Measurements from ENCODE around the gene MORC2. TPM values are rescaled to one million over a fixed set of nuclear protein-coding genes. Genes with fewer than 3 reads are reported as not detected.

Gene MORC2
- total RNA-seq, 1 experiment from 2014 or later, result 38.8 TPM

DNA sequence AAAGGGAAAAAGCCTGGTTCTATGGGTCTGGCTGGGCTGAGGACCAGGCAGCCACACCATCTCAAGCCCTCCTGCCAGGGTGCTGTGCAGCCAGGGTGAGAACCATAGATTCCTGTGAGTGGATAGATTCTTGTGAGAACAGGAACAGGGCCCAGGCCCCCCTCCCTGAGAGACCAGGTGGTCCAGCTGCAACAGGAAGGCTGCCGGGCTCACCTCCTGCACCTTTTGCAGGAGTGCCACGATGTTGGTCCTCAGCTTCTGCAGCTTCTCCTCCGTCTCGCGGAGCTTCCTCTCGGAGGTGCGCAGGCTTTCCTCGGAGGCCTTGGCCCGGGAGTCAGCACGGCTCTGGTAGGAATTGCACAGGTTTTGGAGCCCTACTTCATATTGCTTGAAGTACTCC is 40.8 kb downstream of the MORC2 start:
- Mint-ChIP-seq H3K27ac (ENCODE audit: unreplicated experiment) (no peak overlapping the region), H3K9me3 (ENCODE audit: low read depth, unreplicated experiment) (no peaks in the 10 kb centered on the region), H3K27me3 (ENCODE audit: unreplicated experiment) (no peaks in the 10 kb centered on the region), H3K4me1 (ENCODE audit: low read depth, unreplicated experiment) (no peaks in the 10 kb centered on the region), H3K36me3 (ENCODE audit: insufficient read depth, unreplicated experiment) (peaks cover 44% of the 10 kb centered on the region), H3K4me3 (ENCODE audit: low read depth, unreplicated experiment) (no peak overlapping the region)
- intact Hi-C loops (cut with micrococcal nuclease; ENCODE audit: unreplicated experiment), result no loop called here
- CTCF ChIA-PET, result interaction anchor here (0.5 kb wide), 1 partner anchor 293 kb away, joined by 11 read pairs; no protein-coding TSS in a partner anchor
- DNase-seq, result no peak
- BruUV-seq (replicated peaks), result no TSS peak
- TF ChIP-seq, protein P1, sequence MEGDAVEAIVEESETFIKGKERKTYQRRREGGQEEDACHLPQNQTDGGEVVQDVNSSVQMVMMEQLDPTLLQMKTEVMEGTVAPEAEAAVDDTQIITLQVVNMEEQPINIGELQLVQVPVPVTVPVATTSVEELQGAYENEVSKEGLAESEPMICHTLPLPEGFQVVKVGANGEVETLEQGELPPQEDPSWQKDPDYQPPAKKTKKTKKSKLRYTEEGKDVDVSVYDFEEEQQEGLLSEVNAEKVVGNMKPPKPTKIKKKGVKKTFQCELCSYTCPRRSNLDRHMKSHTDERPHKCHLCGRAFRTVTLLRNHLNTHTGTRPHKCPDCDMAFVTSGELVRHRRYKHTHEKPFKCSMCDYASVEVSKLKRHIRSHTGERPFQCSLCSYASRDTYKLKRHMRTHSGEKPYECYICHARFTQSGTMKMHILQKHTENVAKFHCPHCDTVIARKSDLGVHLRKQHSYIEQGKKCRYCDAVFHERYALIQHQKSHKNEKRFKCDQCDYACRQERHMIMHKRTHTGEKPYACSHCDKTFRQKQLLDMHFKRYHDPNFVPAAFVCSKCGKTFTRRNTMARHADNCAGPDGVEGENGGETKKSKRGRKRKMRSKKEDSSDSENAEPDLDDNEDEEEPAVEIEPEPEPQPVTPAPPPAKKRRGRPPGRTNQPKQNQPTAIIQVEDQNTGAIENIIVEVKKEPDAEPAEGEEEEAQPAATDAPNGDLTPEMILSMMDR (IDR thresholded peaks at IDR 0.05; ENCODE audit: unreplicated experiment), result no peak

DNA sequence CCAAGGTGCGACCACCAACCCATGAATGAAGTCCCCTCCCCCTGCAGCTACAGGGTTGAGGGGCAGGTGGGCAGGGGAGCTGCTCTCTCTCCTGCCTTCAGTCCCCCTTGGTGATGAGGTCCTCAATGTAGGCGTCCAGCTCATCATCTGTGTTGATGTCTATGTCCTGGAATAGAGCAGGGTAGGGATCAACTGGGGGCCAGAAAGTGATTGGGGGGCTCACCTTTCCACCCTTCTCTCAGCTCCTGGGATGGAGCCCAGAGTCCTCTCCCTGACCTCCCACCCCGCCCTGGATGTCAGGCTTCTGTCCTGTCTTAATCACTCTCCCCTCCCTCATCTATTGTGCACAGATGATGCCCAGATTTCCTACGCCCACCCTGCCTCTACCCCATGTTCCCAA is 41.9 kb downstream of the MORC2 start:
- H3K4me1 Mint-ChIP-seq (ENCODE audit: low read depth, unreplicated experiment), result no peaks in the 10 kb centered on the region
- CTCF ChIA-PET, result interaction anchor here (0.7 kb wide), 2 partner anchors 467 to 623 kb away, joined by 7 to 10 read pairs; no protein-coding TSS in a partner anchor
- TF ChIP-seq, protein P1 (IDR thresholded peaks at IDR 0.05; ENCODE audit: unreplicated experiment), result no peak

DNA sequence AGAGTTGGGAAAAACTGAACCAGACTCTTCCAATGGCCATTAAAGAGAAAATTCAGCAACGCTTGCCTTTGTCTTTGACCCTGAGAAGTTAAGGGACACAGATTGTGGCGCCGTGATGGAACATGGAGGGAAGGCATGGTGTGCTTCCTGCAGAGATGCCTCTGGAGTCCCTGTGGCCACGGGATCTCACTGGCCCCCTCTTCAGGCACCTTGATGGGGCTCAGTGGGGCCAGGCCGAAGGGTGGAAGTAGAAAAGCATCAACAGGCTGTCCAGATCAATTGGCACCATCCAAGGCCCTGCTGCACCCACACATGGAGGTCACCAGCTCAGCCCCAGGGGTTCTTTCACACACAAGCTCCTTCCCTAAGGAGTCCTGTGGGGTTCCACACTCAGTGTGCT is 42.9 kb downstream of the MORC2 start:
- TF ChIP-seq, protein P1 (IDR thresholded peaks at IDR 0.05; ENCODE audit: unreplicated experiment), result no peak
- intact Hi-C loops (cut with micrococcal nuclease; ENCODE audit: unreplicated experiment), result no loop called here
- Mint-ChIP-seq H3K27me3 (ENCODE audit: unreplicated experiment) (no peaks in the 10 kb centered on the region), H3K9me3 (ENCODE audit: low read depth, unreplicated experiment) (no peaks in the 10 kb centered on the region), H3K4me1 (ENCODE audit: low read depth, unreplicated experiment) (no peaks in the 10 kb centered on the region), H3K36me3 (ENCODE audit: insufficient read depth, unreplicated experiment) (peaks cover 27% of the 10 kb centered on the region), H3K27ac (ENCODE audit: unreplicated experiment) (no peak overlapping the region), H3K4me3 (ENCODE audit: low read depth, unreplicated experiment) (no peak overlapping the region)
- no peak for DNase-seq
- CTCF ChIA-PET, result interaction anchor here (0.6 kb wide), 1 partner anchor 145 kb away, joined by 3 read pairs; no protein-coding TSS in a partner anchor
- no TSS peak for BruUV-seq (replicated peaks)

More for the DNA sequence above, 41.9 kb downstream of the MORC2 start:
- H3K9me3 Mint-ChIP-seq (ENCODE audit: low read depth, unreplicated experiment), result no peaks in the 10 kb centered on the region
- no peak overlapping the region for H3K4me3 Mint-ChIP-seq (ENCODE audit: low read depth, unreplicated experiment)
- no peaks in the 10 kb centered on the region for H3K27me3 Mint-ChIP-seq (ENCODE audit: unreplicated experiment)
- no TSS peak for BruUV-seq (replicated peaks)
- intact Hi-C loops (cut with micrococcal nuclease; ENCODE audit: unreplicated experiment), result no loop called here
- H3K36me3 Mint-ChIP-seq (ENCODE audit: insufficient read depth, unreplicated experiment), result peaks cover 35% of the 10 kb centered on the region
- DNase-seq, result no peak
- no peak overlapping the region for H3K27ac Mint-ChIP-seq (ENCODE audit: unreplicated experiment)

DNA sequence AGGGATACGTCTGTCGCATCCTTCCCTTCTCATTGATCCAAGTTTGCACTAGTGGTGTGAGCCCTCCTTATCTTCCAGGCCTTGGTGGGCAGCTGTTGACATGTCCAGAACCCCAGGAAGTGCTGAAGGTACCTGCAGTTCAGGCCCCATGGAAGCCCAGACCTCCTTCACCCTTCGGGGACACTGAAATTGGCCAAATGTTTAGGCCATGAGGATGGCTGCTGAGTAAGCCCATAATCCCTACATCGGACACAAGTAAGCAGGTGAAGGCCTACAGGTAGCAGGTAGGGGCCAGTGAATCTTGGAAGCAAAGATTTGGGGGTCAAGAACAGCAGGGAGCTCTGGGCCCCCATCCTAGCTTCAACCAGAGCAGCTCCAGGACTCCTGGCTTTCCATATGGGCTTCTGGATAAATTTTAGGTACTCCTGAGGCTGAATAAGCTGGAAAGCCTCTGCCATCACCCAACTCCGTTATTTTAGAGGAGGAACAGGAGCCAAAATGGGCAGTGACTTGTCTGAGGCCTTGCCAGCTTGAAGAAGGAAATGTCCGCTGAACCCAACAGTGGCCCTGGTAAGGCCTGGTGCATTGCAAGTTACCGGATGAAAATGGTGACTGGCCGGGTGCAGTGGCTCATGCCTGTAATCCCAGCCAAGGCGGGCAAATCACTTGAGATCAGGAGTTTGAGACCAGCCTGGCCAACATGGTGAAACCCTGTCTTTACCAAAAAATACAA is 45.2 kb downstream of the MORC2 start:
- no TSS peak for BruUV-seq (replicated peaks)
- H3K4me3 Mint-ChIP-seq (ENCODE audit: low read depth, unreplicated experiment), result no peak overlapping the region
- no peaks in the 10 kb centered on the region for H3K4me1 Mint-ChIP-seq (ENCODE audit: low read depth, unreplicated experiment)
- H3K27ac Mint-ChIP-seq (ENCODE audit: unreplicated experiment), result no peak overlapping the region
- H3K36me3 Mint-ChIP-seq (ENCODE audit: insufficient read depth, unreplicated experiment), result peaks cover 27% of the 10 kb centered on the region
- CTCF ChIA-PET, result no interaction called here
- no peaks in the 10 kb centered on the region for H3K9me3 Mint-ChIP-seq (ENCODE audit: low read depth, unreplicated experiment)
- TF ChIP-seq, protein P1 (IDR thresholded peaks at IDR 0.05; ENCODE audit: unreplicated experiment), result no peak
- DNase-seq, result no peak
- H3K27me3 Mint-ChIP-seq (ENCODE audit: unreplicated experiment), result no peaks in the 10 kb centered on the region
- intact Hi-C loops (cut with micrococcal nuclease; ENCODE audit: unreplicated experiment), result no loop called here

All from Calu3 (cell line).